ENCODE data around the gene LCAT. TPM values are rescaled to one million over a fixed set of nuclear protein-coding genes. Genes with fewer than 3 reads are reported as not detected.

Gene LCAT
- total and polyA plus RNA-seq, 2 experiments from 2014 or later, result 13.7 to 18.9 TPM

GRCh38 chr16:67901734-67902133 lies 42.2 kb downstream of the LCAT start:
- Histone ChIP-seq H3K79me2 (replicated peaks; ENCODE audit: insufficient read depth) (peaks cover 44% of the 10 kb centered on the region), H3K4me3 (no peak overlapping the region), H3K9me2 (ENCODE audit: insufficient read depth) (no peaks in the 10 kb centered on the region), H4K20me1 (replicated peaks; ENCODE audit: insufficient read depth) (peaks cover 7% of the 10 kb centered on the region; the same call in 1 of the 2 replicates), H3K27ac (ENCODE audit: low read depth) (no peak overlapping the region), H3K27me3 (ENCODE audit: insufficient read depth) (no peaks in the 10 kb centered on the region), H3K36me3 (ENCODE audit: insufficient read depth) (no peaks in the 10 kb centered on the region), H2AFZ (no peak overlapping the region), H3K4me1 (ENCODE audit: insufficient read depth) (no peaks in the 10 kb centered on the region), H3K4me2 (no peak overlapping the region), H3F3A (replicated peaks; ENCODE audit: low read depth) (0 out of 2 replicates have a peak, but pooled peaks cover 5% of the 10 kb centered on the region)
- Mint-ChIP-seq H3K27ac (no peak overlapping the region), H3K4me3 (no peak overlapping the region), H3K9me3 (no peaks in the 10 kb centered on the region), H3K4me1 (no peaks in the 10 kb centered on the region), H3K36me3 (ENCODE audit: low read depth) (peaks cover 5% of the 10 kb centered on the region; the same call in 2 of the 3 replicates), H3K27me3 (ENCODE audit: insufficient read depth, low read depth, poor library complexity) (peaks cover 4% of the 10 kb centered on the region)
- TF ChIP-seq POLR2AphosphoS5 (IDR thresholded peaks at IDR 0.05; ENCODE audit: low read depth) (no peak), ZNF462 (CRISPR knock-in tag; IDR thresholded peaks at IDR 0.05) (no peak), CREB1 (CRISPR knock-in tag; IDR thresholded peaks at IDR 0.05; ENCODE audit: low read depth) (no peak), ETS1 (IDR thresholded peaks at IDR 0.05) (no peak), ZNF114 (CRISPR knock-in tag; IDR thresholded peaks at IDR 0.05) (no peak), STAT1 (IDR thresholded peaks at IDR 0.05; ENCODE audit: unreplicated experiment) (no peak), NANOG (IDR thresholded peaks at IDR 0.05; ENCODE audit: borderline replicate concordance) (no peak), CTCF (conservative IDR thresholded peaks at IDR 0.05; ENCODE audit: low read depth in 2 of 2) (no peak), JUNB (IDR thresholded peaks at IDR 0.05; ENCODE audit: unreplicated experiment) (no peak), REST (IDR thresholded peaks at IDR 0.05; ENCODE audit: unreplicated experiment) (no peak), EZH2phosphoT487 (IDR thresholded peaks at IDR 0.05; ENCODE audit: unreplicated experiment) (no peak), EZH2 (IDR thresholded peaks at IDR 0.05; ENCODE audit: low read depth, unreplicated experiment) (no peak), ZNF331 (CRISPR knock-in tag; IDR thresholded peaks at IDR 0.05; ENCODE audit: low read depth) (no peak)
- no peak for DNase-seq (ENCODE audit: low spot score)
- ATAC-seq, result no peak

Data from GM23338 (cell line).